ENCODE results near the gene NADSYN1. TPM values are rescaled to one million over a fixed set of nuclear protein-coding genes. Genes with fewer than 3 reads are reported as not detected.

The NADSYN1 gene
- total RNA-seq, 1 experiment from 2014 or later, result 45.1 TPM

- TF ChIP-seq AFF4 (CRISPR knock-in tag; IDR thresholded peaks at IDR 0.05; ENCODE audit: borderline replicate concordance) (no peak), NFYB (CRISPR knock-in tag; conservative IDR thresholded peaks at IDR 0.05; ENCODE audit: low read depth) (peak; percentile 95), MXD4 (CRISPR knock-in tag; IDR thresholded peaks at IDR 0.05; ENCODE audit: borderline replicate concordance) (no peak), TCF7 (CRISPR knock-in tag; IDR thresholded peaks at IDR 0.05; ENCODE audit: low read depth) (no peak), SMAD3 (CRISPR knock-in tag; IDR thresholded peaks at IDR 0.05; ENCODE audit: borderline replicate concordance) (no peak; the same call in 1 of the 2 replicates), CREM (CRISPR knock-in tag; IDR thresholded peaks at IDR 0.05) (peak; percentile 80), CBFB (CRISPR knock-in tag; IDR thresholded peaks at IDR 0.05; ENCODE audit: low read depth) (no peak), SP1 (CRISPR knock-in tag; conservative IDR thresholded peaks at IDR 0.05) (peak; percentile 96)
Measured at GRCh38 chr11:71448257-71449171, 4.5 kb upstream of the NADSYN1 start, which contains the start of gene DHCR7 (continued).

- no peak for TF ChIP-seq CREM (CRISPR knock-in tag; IDR thresholded peaks at IDR 0.05)
- TF ChIP-seq GABPB1 (CRISPR knock-in tag; IDR thresholded peaks at IDR 0.05), result no peak
- TF ChIP-seq STAT6 (CRISPR knock-in tag; conservative IDR thresholded peaks at IDR 0.05; ENCODE audit: low read depth), result no peak
- no peak for TF ChIP-seq JAZF1 (CRISPR knock-in tag; IDR thresholded peaks at IDR 0.05)
- TF ChIP-seq AR (CRISPR knock-in tag; IDR thresholded peaks at IDR 0.05), result no peak
- Mint-ChIP-seq H3K27ac (peak overlapping the region; percentile 59; the same call in 1 of the 2 replicates), H3K4me1 (peaks cover 53% of the 10 kb centered on the region), H3K27me3 (ENCODE audit: low read depth) (no peaks in the 10 kb centered on the region), H3K36me3 (peaks cover 25% of the 10 kb centered on the region), H3K4me3 (peak overlapping the region; percentile 90), H3K9me3 (peaks cover 7% of the 10 kb centered on the region)
- DNase-seq (ENCODE audit: low spot score) (no peak), ATAC-seq (no peak)
- ChIA-PET CTCF (interaction anchor here (0.6 to 3.5 kb wide), 3 partner anchors 114 to 287 kb away, joined by 5 to 25 read pairs (median 10); no protein-coding TSS in a partner anchor), POLR2A (no interaction called here)
Measured at GRCh38 chr11:71449596-71449995, 3.4 kb upstream of the NADSYN1 start.

GRCh38 chr11:71450507-71450906 is 2.5 kb upstream of the NADSYN1 start:
- peaks cover 53% of the 10 kb centered on the region for H3K4me1 Mint-ChIP-seq
- H3K36me3 Mint-ChIP-seq, result peaks cover 24% of the 10 kb centered on the region
- peaks cover 7% of the 10 kb centered on the region for H3K9me3 Mint-ChIP-seq
- DNase-seq (ENCODE audit: low spot score), result no peak
- ChIA-PET POLR2A (no interaction called here), CTCF (interaction anchor here (3.5 kb wide), 1 partner anchor 113 kb away, joined by 25 read pairs; no protein-coding TSS in a partner anchor)
- H3K27me3 Mint-ChIP-seq (ENCODE audit: low read depth), result no peaks in the 10 kb centered on the region
- 0 out of 2 replicates have a peak overlapping the region, but pooled peaks have one; percentile 69 for H3K27ac Mint-ChIP-seq
- peak overlapping the region; percentile 36 for H3K4me3 Mint-ChIP-seq
- ATAC-seq, result no peak
- TF ChIP-seq ZNF532 (CRISPR knock-in tag; IDR thresholded peaks at IDR 0.05; ENCODE audit: borderline replicate concordance), result no peak
- no peak for TF ChIP-seq AR (CRISPR knock-in tag; IDR thresholded peaks at IDR 0.05)
- no peak for TF ChIP-seq TEAD4 (CRISPR knock-in tag; IDR thresholded peaks at IDR 0.05)

Measured in WTC11 (cell line).